ENCODE measurements around the gene HLCS. TPM values are rescaled to one million over a fixed set of nuclear protein-coding genes. Genes with fewer than 3 reads are reported as not detected.
A peak's percentile ranks its signal among the peaks of the same experiment; 100 is the strongest.
"Not testable (repeated sequence)": the region's sequence is repeated elsewhere in the genome, so short reads cannot be mapped to it uniquely, and the experiment has no call there.

HLCS gene
- total RNA-seq, 2 experiments from 2014 or later, result 15.5 to 16.8 TPM

GRCh38 chr21:36995285-36995684, 28.8 kb upstream of the HLCS start:
- CTCF ChIA-PET; H3K27ac Mint-ChIP-seq; POLR2A ChIA-PET; H3K27me3 Mint-ChIP-seq (ENCODE audit: low read depth); DNase-seq; H3K4me3 Mint-ChIP-seq; H3K9me3 Mint-ChIP-seq (ENCODE audit: insufficient read depth); H3K36me3 Mint-ChIP-seq (ENCODE audit: low read depth); ATAC-seq: not testable (repeated sequence)
- H3K4me1 Mint-ChIP-seq (ENCODE audit: low read depth), result peaks cover 11% of the 10 kb centered on the region

GRCh38 chr21:36994501-36995158, 28.2 kb upstream of the HLCS start:
- H3K27ac Mint-ChIP-seq, result peak overlapping the region; percentile 37
- peak overlapping the region; percentile 12 for H3K4me3 Mint-ChIP-seq
- peak; percentile 58 for DNase-seq
- H3K4me1 Mint-ChIP-seq (ENCODE audit: low read depth), result peaks cover 13% of the 10 kb centered on the region
- no peak for ATAC-seq
- POLR2A ChIA-PET, result no interaction called here
- H3K27me3 Mint-ChIP-seq (ENCODE audit: low read depth), result peaks cover 2% of the 10 kb centered on the region
- H3K9me3 Mint-ChIP-seq (ENCODE audit: insufficient read depth), result no peaks in the 10 kb centered on the region
- H3K36me3 Mint-ChIP-seq (ENCODE audit: low read depth), result no peaks in the 10 kb centered on the region
- CTCF ChIA-PET, result no interaction called here

GRCh38 chr21:36992671-36993070, 26.2 kb upstream of the HLCS start:
- H3K27ac Mint-ChIP-seq, result no peak overlapping the region
- no peak for ATAC-seq
- ChIA-PET CTCF (interaction anchor here (0.9 to 1.8 kb wide), 3 partner anchors 10 to 17 kb away, joined by 3 to 9 read pairs (median 3); no protein-coding TSS in a partner anchor), POLR2A (no interaction called here)
- no peaks in the 10 kb centered on the region for H3K36me3 Mint-ChIP-seq (ENCODE audit: low read depth)
- peaks cover 24% of the 10 kb centered on the region for H3K4me1 Mint-ChIP-seq (ENCODE audit: low read depth)
- no peak for DNase-seq
- H3K27me3 Mint-ChIP-seq (ENCODE audit: low read depth), result no peaks in the 10 kb centered on the region
- H3K4me3 Mint-ChIP-seq, result no peak overlapping the region
- H3K9me3 Mint-ChIP-seq (ENCODE audit: insufficient read depth), result no peaks in the 10 kb centered on the region

- POLR2A ChIA-PET, result no interaction called here
- H3K4me1 Mint-ChIP-seq (ENCODE audit: low read depth), result peaks cover 42% of the 10 kb centered on the region
- DNase-seq (no peak), ATAC-seq (no peak)
- H3K27me3 Mint-ChIP-seq (ENCODE audit: low read depth), result no peaks in the 10 kb centered on the region
- H3K4me3 Mint-ChIP-seq, result peak overlapping the region; percentile 78
- CTCF ChIA-PET, result interaction anchor here (0.8 to 3.9 kb wide), 10 partner anchors 11 to 360 kb away, joined by 3 to 34 read pairs (median 6); no protein-coding TSS in a partner anchor
- H3K9me3 Mint-ChIP-seq (ENCODE audit: insufficient read depth), result no peaks in the 10 kb centered on the region
- H3K36me3 Mint-ChIP-seq (ENCODE audit: low read depth), result no peaks in the 10 kb centered on the region
- peak overlapping the region; percentile 87 for H3K27ac Mint-ChIP-seq
Observed at GRCh38 chr21:36990508-36991205, 24.2 kb upstream of the HLCS start.

GRCh38 chr21:36989699-36990507, 23.4 kb upstream of the HLCS start:
- ChIA-PET POLR2A (interaction anchor here (0.6 to 1.1 kb wide), 3 partner anchors 11 to 22 kb away, joined by 3 to 4 read pairs (median 3); no protein-coding TSS in a partner anchor), CTCF (interaction anchor here (0.8 to 3.9 kb wide), 13 partner anchors 11 to 359 kb away, joined by 3 to 34 read pairs (median 5); partner anchors contain the start of gene HLCS)
- peak; percentile 87 for DNase-seq
- Mint-ChIP-seq H3K36me3 (ENCODE audit: low read depth) (no peaks in the 10 kb centered on the region), H3K4me1 (ENCODE audit: low read depth) (peaks cover 44% of the 10 kb centered on the region), H3K4me3 (peak overlapping the region; percentile 78), H3K9me3 (ENCODE audit: insufficient read depth) (no peaks in the 10 kb centered on the region), H3K27me3 (ENCODE audit: low read depth) (no peaks in the 10 kb centered on the region), H3K27ac (peak overlapping the region; percentile 87)
- ATAC-seq, result peak; percentile 94

- not testable (repeated sequence) for DNase-seq; H3K9me3 Mint-ChIP-seq (ENCODE audit: insufficient read depth); ATAC-seq; H3K27me3 Mint-ChIP-seq (ENCODE audit: low read depth); H3K36me3 Mint-ChIP-seq (ENCODE audit: low read depth)
- H3K4me1 Mint-ChIP-seq (ENCODE audit: low read depth), result peaks cover 39% of the 10 kb centered on the region
- peak overlapping the region; percentile 84 for H3K27ac Mint-ChIP-seq
- ChIA-PET CTCF (interaction anchor here (0.9 to 3.9 kb wide), 11 partner anchors 10 to 359 kb away, joined by 3 to 34 read pairs (median 8); partner anchors contain the start of gene HLCS), POLR2A (interaction anchor here (0.6 to 1.1 kb wide), 3 partner anchors 10 to 22 kb away, joined by 3 to 4 read pairs (median 3); no protein-coding TSS in a partner anchor)
- peak overlapping the region; percentile 74 for H3K4me3 Mint-ChIP-seq
Observed at GRCh38 chr21:36989199-36989698, 22.8 kb upstream of the HLCS start.

- Mint-ChIP-seq H3K9me3 (ENCODE audit: insufficient read depth) (no peaks in the 10 kb centered on the region), H3K4me1 (ENCODE audit: low read depth) (peaks cover 39% of the 10 kb centered on the region), H3K36me3 (ENCODE audit: low read depth) (no peaks in the 10 kb centered on the region), H3K27me3 (ENCODE audit: low read depth) (peaks cover 2% of the 10 kb centered on the region), H3K4me3 (peak overlapping the region; percentile 6), H3K27ac (no peak overlapping the region)
- DNase-seq (no peak), ATAC-seq (no peak)
- ChIA-PET POLR2A (no interaction called here), CTCF (interaction anchor here (1.2 to 3.9 kb wide), 4 partner anchors 12 to 81 kb away, joined by 3 to 34 read pairs (median 4); no protein-coding TSS in a partner anchor)
Observed at GRCh38 chr21:36988536-36988935, 22.1 kb upstream of the HLCS start.

- Mint-ChIP-seq H3K27ac (no peak overlapping the region), H3K4me1 (ENCODE audit: low read depth) (peaks cover 39% of the 10 kb centered on the region), H3K36me3 (ENCODE audit: low read depth) (no peaks in the 10 kb centered on the region), H3K27me3 (ENCODE audit: low read depth) (peaks cover 2% of the 10 kb centered on the region), H3K4me3 (no peak overlapping the region), H3K9me3 (ENCODE audit: insufficient read depth) (no peaks in the 10 kb centered on the region)
- ATAC-seq, result no peak
- CTCF ChIA-PET, result interaction anchor here (1.5 to 1.8 kb wide), 2 partner anchors 11 to 21 kb away, joined by 8 to 12 read pairs; partner anchors contain the start of gene HLCS
- no peak for DNase-seq
- POLR2A ChIA-PET, result no interaction called here
Observed at GRCh38 chr21:36987845-36988244, 21.4 kb upstream of the HLCS start.

GRCh38 chr21:36985751-36986594, 19.5 kb upstream of the HLCS start:
- ATAC-seq (peak; percentile 10), DNase-seq (peak; percentile 43)
- Mint-ChIP-seq H3K4me3 (no peak overlapping the region), H3K9me3 (ENCODE audit: insufficient read depth) (no peaks in the 10 kb centered on the region), H3K4me1 (ENCODE audit: low read depth) (peaks cover 47% of the 10 kb centered on the region), H3K36me3 (ENCODE audit: low read depth) (no peaks in the 10 kb centered on the region), H3K27me3 (ENCODE audit: low read depth) (peaks cover 2% of the 10 kb centered on the region), H3K27ac (peak overlapping the region; percentile 73)
- ChIA-PET POLR2A (no interaction called here), CTCF (interaction anchor here (1.1 kb wide), 1 partner anchor 46 kb away, joined by 3 read pairs; no protein-coding TSS in a partner anchor)

- Mint-ChIP-seq H3K27ac (no peak overlapping the region), H3K4me3 (no peak overlapping the region), H3K27me3 (ENCODE audit: low read depth) (peaks cover 4% of the 10 kb centered on the region), H3K4me1 (ENCODE audit: low read depth) (peaks cover 40% of the 10 kb centered on the region), H3K9me3 (ENCODE audit: insufficient read depth) (no peaks in the 10 kb centered on the region), H3K36me3 (ENCODE audit: low read depth) (no peaks in the 10 kb centered on the region)
- ATAC-seq (no peak), DNase-seq (no peak)
- POLR2A ChIA-PET, result interaction anchor here (0.6 to 1.7 kb wide), 2 partner anchors 16 to 216 kb away, joined by 6 to 8 read pairs; partner anchors contain the start of gene HLCS
- CTCF ChIA-PET, result interaction anchor here (1.0 to 1.4 kb wide), 5 partner anchors 11 to 28 kb away, joined by 3 to 4 read pairs (median 3); no protein-coding TSS in a partner anchor
Observed at GRCh38 chr21:36981977-36982700, 15.7 kb upstream of the HLCS start.

Data from activated CD8-positive, alpha-beta T cell treated with anti-CD3 and anti-CD28 coated beads, Interleukin-2, amount 10 ng/mL, durations not matched to agents 7 days and 5 days (primary cell).